Endothelial cell of umbilical vein (primary cell): ENCODE data around the gene MLNR. TPM values are rescaled to one million over a fixed set of nuclear protein-coding genes. Genes with fewer than 3 reads are reported as not detected.

ENCODE experiments used
- BruUV-seq: library from RNA; stranded (reverse); fragments of 400-500 nt; replicated peaks from 2 replicates; lab custom pipeline; 2021; lab: Mats Ljungman, UMichigan
- CTCF ChIA-PET: fragments of 300-600, 350-600 bp; sonication (Branson Sonifier 250); formaldehyde crosslinking; loops from one replicate; lab custom pipeline; 2021; ENCODE audit warnings: antibody characterized with exemption, inconsistent platforms; lab: Charles Lee
- POLR2A ChIA-PET: fragments of 300-600, 350-600 bp; sonication (Branson Sonifier 250); formaldehyde crosslinking; loops from one replicate; lab custom pipeline; 2021; ENCODE audit warnings: antibody characterized with exemption, inconsistent platforms; lab: Charles Lee
- DNase-seq: peaks from one replicate; pipeline ENCODE4 v3.0.0-alpha.2; 2011; ENCODE audit warnings: low read depth, low spot score
- FAIRE-seq: peaks from 2 replicates; lab custom pipeline; 2011; peaks lifted over from hg19 to GRCh38; lab: Jason Lieb, UNC
- H2AFZ ChIP-seq: 2 replicates; pipeline ENCODE4 v1.6.0; 2012; ENCODE audit warnings: low read depth, low read length, control low read depth, inconsistent platforms
- H3K27ac ChIP-seq: 2 replicates; pipeline ENCODE4 v1.5.1; 2011; ENCODE audit warnings: low read depth, mild to moderate bottlenecking, control low read depth, low read length, moderate library complexity; ENCODE audit not compliant: insufficient read depth
- H3K27me3 ChIP-seq, 2 experiments: 2 replicates each; pipeline versions ENCODE4 v1.6.0 to v1.6.1; 2011; ENCODE audit warnings: low read length in 2 of 2, mixed read lengths in 1 of 2; ENCODE audit not compliant: control insufficient read depth in 2 of 2, insufficient read depth in 2 of 2
- H3K36me3 ChIP-seq, 2 experiments: 2 replicates in 1 of 2; 3 replicates in 1 of 2; pipeline ENCODE4 v1.5.1; 2011; ENCODE audit warnings: low read length in 2 of 2, mild to moderate bottlenecking in 1 of 2, moderate library complexity in 1 of 2; ENCODE audit not compliant: control insufficient read depth in 2 of 2, insufficient read depth in 2 of 2; ENCODE audit errors: extremely low read depth in 1 of 2
- H3K4me1 ChIP-seq: 3 replicates; pipeline ENCODE4 v1.5.1; 2011; ENCODE audit warnings: mild to moderate bottlenecking, low read length; ENCODE audit not compliant: control insufficient read depth, insufficient read depth; ENCODE audit errors: extremely low read depth
- H3K4me2 ChIP-seq: 2 replicates; pipeline ENCODE4 v1.6.1; 2011; ENCODE audit warnings: low read length, control low read depth, mixed read lengths; ENCODE audit not compliant: insufficient read depth
- H3K4me3 ChIP-seq, 3 experiments: fragments of 200-600 bp in 1 of 3; sonication (generic), shearing (Covaris generic) in 1 of 3; replicated peaks in 1 of 3; 2 replicates each; pipeline ENCODE4 v1.5.1; 2011 to 2016; ENCODE audit warnings: control low read depth in 3 of 3, low read length in 3 of 3, mild to moderate bottlenecking in 2 of 3, inconsistent platforms in 1 of 3, low read depth in 1 of 3, moderate library complexity in 1 of 3; ENCODE audit not compliant: insufficient read depth in 1 of 3
- H3K79me2 ChIP-seq: 2 replicates; pipeline ENCODE4 v1.6.0; 2012; ENCODE audit warnings: low read length, inconsistent platforms; ENCODE audit not compliant: control insufficient read depth, insufficient read depth
- H3K9ac ChIP-seq: replicated peaks from 2 replicates; pipeline ENCODE3; 2011; ENCODE audit warnings: low read length, control low read depth; ENCODE audit not compliant: insufficient read depth; ENCODE audit errors: extremely low read depth
- H3K9me1 ChIP-seq: replicated peaks from 3 replicates; pipeline ENCODE4 v1.6.0; 2011; ENCODE audit warnings: mild to moderate bottlenecking, low read length; ENCODE audit not compliant: control insufficient read depth, insufficient read depth; ENCODE audit errors: extremely low read depth
- H3K9me3 ChIP-seq: replicated peaks from 2 replicates; pipeline ENCODE4 v1.5.1; 2012; ENCODE audit warnings: low read length, inconsistent platforms; ENCODE audit not compliant: control insufficient read depth, insufficient read depth
- H4K20me1 ChIP-seq: replicated peaks from 2 replicates; pipeline ENCODE3; 2011; ENCODE audit warnings: mild to moderate bottlenecking, low read length; ENCODE audit not compliant: control insufficient read depth, insufficient read depth; ENCODE audit errors: extremely low read depth
- EZH2 ChIP-seq: IDR thresholded peaks from 2 replicates; pipeline ENCODE4 v1.6.1; 2012; ENCODE audit warnings: borderline replicate concordance, low read depth, mild to moderate bottlenecking, moderate library complexity, low read length, inconsistent platforms; ENCODE audit not compliant: severe bottlenecking
- FOS ChIP-seq: IDR thresholded peaks from 2 replicates; pipeline ENCODE4 v1.6.1; 2011; ENCODE audit warnings: mild to moderate bottlenecking, low read length, moderate library complexity, borderline replicate concordance; ENCODE audit not compliant: insufficient read depth
- GATA2 ChIP-seq: IDR thresholded peaks from 2 replicates; pipeline ENCODE4 v1.7.0; 2011; ENCODE audit warnings: low read depth, mild to moderate bottlenecking, moderate library complexity, mixed read lengths, low read length; ENCODE audit not compliant: insufficient read length, insufficient read depth
- JUN ChIP-seq: IDR thresholded peaks from 2 replicates; pipeline ENCODE4 v1.6.1; 2011; ENCODE audit warnings: borderline replicate concordance, low read depth; ENCODE audit not compliant: insufficient read length, insufficient read depth
- MYC ChIP-seq: IDR thresholded peaks from one replicate; pipeline ENCODE4 v1.6.1; 2011; ENCODE audit warnings: mild to moderate bottlenecking, low read depth, low read length
- POLR2A ChIP-seq: IDR thresholded peaks from 2 replicates; pipeline ENCODE4 v1.6.1; 2012; ENCODE audit warnings: low read depth, mild to moderate bottlenecking, control low read depth, low read length
- POLR2AphosphoS5 ChIP-seq: IDR thresholded peaks from 2 replicates; pipeline ENCODE4 v1.6.1; 2012; ENCODE audit warnings: low read depth, mild to moderate bottlenecking, control low read depth, low read length, moderate library complexity; ENCODE audit not compliant: insufficient read depth
- dilution Hi-C: fragments of 300-500 bp; cut with MboI; formaldehyde crosslinking; loops from one replicate; pipeline ENCODE4 v1.15.0; 2019; ENCODE audit warnings: low sequenced_read_pairs; ENCODE audit not compliant: extremely low pct_ligation_motif_present
- intact Hi-C: fragments of 100-400 bp; cut with micrococcal nuclease; formaldehyde crosslinking; loops from one replicate; pipeline ENCODE4 v1.10.0; 2022
- polyA plus RNA-seq, 4 experiments: library from polyadenylated mRNA; depleted of rRNA in 3 of 4; stranded (reverse) in 3 of 4; unstranded in 1 of 4; fragments of >200 nt; gene quantifications; 2 replicates each; pipeline versions ENCODE4 v1.2.1 to v1.2.3, GENCODE V29; 2011 to 2012; ENCODE audit warnings: missing spikeins in 1 of 4
- total RNA-seq: library from RNA; stranded (reverse); gene quantifications from 2 replicates; pipeline ENCODE4 v1.2.3, GENCODE V29; 2021
- TF ChIP-seq, protein P1 (sequence below), 2 donors: IDR thresholded peaks; 1 replicate in 1 of 2; 2 replicates in 1 of 2; pipeline ENCODE4 v1.5.1; 2011; ENCODE audit warnings: low read length in 2 of 2, mild to moderate bottlenecking in 2 of 2, moderate library complexity in 2 of 2, control low read depth in 1 of 2, inconsistent platforms in 1 of 2, low read depth in 1 of 2; ENCODE audit not compliant: insufficient read depth in 1 of 2; ENCODE audit errors: extremely low read depth in 1 of 2
- TF ChIP-seq, protein P2 (sequence below): IDR thresholded peaks from 2 replicates; pipeline ENCODE4 v1.6.1; 2011; ENCODE audit not compliant: insufficient read depth, insufficient read length

The MLNR gene
- total and polyA plus RNA-seq, 2 donors (not counting 3 experiments of a cell fraction or from before 2014, with no cell fraction given): not detected

DNA sequence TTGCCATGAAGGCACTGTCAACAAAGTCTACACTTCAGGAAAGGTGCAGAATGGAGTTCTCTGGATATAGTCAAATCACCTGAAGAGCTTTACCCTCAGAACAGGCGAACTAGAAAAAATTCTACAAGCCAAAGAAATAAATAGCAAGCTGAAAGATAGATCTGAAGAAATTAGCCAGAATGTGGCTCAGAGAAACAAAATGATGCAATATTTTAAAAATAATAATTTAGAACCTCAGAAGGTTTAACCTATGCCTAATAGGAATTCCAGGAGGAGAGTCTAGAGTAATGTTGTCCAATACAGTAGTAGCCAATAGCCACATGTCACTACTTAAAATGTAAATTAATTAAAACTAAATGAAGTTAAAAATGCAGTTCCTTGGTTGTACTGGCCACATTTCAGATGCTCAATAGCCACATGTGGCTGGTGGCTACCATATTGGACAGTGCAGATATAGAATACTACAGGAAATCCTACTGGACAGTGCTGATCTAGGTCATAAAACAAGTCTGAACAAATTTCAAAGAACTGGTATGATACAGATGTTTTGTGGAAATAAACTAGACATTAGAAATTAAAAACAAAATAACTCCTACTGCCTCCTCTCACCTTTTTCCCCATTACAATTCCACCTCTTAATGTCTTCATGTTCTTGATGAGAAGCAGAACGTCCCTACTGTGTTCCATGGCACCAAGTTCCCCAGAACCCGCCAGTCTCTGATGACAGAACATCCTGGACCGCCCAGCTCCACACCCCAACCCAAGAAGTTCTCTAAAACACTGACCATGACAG lies 26.9 kb downstream of the MLNR start:
- ChIA-PET CTCF (interaction anchor here (1.2 to 2.9 kb wide), 7 partner anchors 9 to 148 kb away, joined by 3 to 34 read pairs (median 5); no protein-coding TSS in a partner anchor), POLR2A (no interaction called here)
- intact Hi-C loops (no loop called here), dilution Hi-C loops (no loop called here)
- FAIRE-seq (no peak), DNase-seq (no peak)
- H3K9ac ChIP-seq: peak overlapping the region; percentile 92
- BruUV-seq: TSS peak; percentile 73
- H3K4me2 ChIP-seq: peak overlapping the region; percentile 98
- no peak for TF ChIP-seq POLR2A
- no peak for TF ChIP-seq FOS
- no peak for TF ChIP-seq GATA2
- no peak for TF ChIP-seq EZH2
- TF ChIP-seq POLR2AphosphoS5: no peak
- TF ChIP-seq, protein P1, sequence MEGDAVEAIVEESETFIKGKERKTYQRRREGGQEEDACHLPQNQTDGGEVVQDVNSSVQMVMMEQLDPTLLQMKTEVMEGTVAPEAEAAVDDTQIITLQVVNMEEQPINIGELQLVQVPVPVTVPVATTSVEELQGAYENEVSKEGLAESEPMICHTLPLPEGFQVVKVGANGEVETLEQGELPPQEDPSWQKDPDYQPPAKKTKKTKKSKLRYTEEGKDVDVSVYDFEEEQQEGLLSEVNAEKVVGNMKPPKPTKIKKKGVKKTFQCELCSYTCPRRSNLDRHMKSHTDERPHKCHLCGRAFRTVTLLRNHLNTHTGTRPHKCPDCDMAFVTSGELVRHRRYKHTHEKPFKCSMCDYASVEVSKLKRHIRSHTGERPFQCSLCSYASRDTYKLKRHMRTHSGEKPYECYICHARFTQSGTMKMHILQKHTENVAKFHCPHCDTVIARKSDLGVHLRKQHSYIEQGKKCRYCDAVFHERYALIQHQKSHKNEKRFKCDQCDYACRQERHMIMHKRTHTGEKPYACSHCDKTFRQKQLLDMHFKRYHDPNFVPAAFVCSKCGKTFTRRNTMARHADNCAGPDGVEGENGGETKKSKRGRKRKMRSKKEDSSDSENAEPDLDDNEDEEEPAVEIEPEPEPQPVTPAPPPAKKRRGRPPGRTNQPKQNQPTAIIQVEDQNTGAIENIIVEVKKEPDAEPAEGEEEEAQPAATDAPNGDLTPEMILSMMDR (IDR thresholded peaks at IDR 0.05; ENCODE audit: extremely low read depth in 1 of 2, insufficient read depth in 1 of 2, low read depth in 1 of 2, low read length in 2 of 2): no peak
- TF ChIP-seq, protein P2, sequence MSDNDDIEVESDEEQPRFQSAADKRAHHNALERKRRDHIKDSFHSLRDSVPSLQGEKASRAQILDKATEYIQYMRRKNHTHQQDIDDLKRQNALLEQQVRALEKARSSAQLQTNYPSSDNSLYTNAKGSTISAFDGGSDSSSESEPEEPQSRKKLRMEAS: no peak
- TF ChIP-seq JUN: no peak
- TF ChIP-seq MYC: no peak
- H3K79me2 ChIP-seq: peaks cover 7% of the 10 kb centered on the region
- no peaks in the 10 kb centered on the region for H3K36me3 ChIP-seq
- H3K4me3 ChIP-seq: peak overlapping the region; percentile 53 to 95 (median 86)
- H3K27me3 ChIP-seq: peaks cover 0 to 3% of the 10 kb centered on the region in 2 experiments
- peak overlapping the region; percentile 90 for H2AFZ ChIP-seq
- H4K20me1 ChIP-seq: no peaks in the 10 kb centered on the region
- peak overlapping the region; percentile 53 for H3K27ac ChIP-seq
- no peaks in the 10 kb centered on the region for H3K9me1 ChIP-seq
- peaks cover 11% of the 10 kb centered on the region for H3K4me1 ChIP-seq
- H3K9me3 ChIP-seq: no peaks in the 10 kb centered on the region
